TTC549 (cell line): Measurements from ENCODE around the gene HSPB1.
"Not testable (repeated sequence)": the region's sequence is repeated elsewhere in the genome, so short reads cannot be mapped to it uniquely, and the experiment has no call there.

Source experiments
- FAIRE-seq: peaks from 2 replicates; lab custom pipeline; 2012; peaks lifted over from hg19 to GRCh38; lab: Jason Lieb, UNC

Gene HSPB1

GRCh38 chr7:76302347-76303201, at the start of gene HSPB1:
Gene HSPB1, plus strand, starts transcription at chr7:76302673. Its CDS starts 40 bp downstream, at chr7:76302713.
- no peak for FAIRE-seq

- FAIRE-seq, result no peak
Measured at GRCh38 chr7:76254781-76255180, 47.7 kb upstream of the HSPB1 start.

DNA sequence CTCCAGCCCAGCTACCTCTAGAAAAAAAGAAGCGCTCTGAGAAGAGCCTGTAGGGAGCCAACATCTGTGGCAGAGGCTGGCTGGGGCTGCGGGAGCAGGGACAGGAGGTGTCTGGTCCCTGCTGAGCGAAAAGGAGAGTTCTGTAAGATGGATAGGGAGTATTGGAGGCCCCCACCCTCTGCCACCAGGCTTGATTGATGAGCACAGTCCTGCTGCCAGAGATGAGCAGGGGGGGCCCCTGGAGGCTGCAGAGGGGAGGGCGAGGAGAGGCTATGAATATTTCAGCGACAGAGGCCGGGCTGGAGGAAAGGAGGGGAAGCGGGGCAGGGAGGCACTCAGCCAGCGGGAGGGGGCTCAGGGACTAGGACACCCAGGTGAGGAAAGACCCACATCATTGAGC, 44.5 kb upstream of the HSPB1 start:
- no peak for FAIRE-seq

GRCh38 chr7:76259124-76260093, 43.1 kb upstream of the HSPB1 start:
- no peak for FAIRE-seq

DNA sequence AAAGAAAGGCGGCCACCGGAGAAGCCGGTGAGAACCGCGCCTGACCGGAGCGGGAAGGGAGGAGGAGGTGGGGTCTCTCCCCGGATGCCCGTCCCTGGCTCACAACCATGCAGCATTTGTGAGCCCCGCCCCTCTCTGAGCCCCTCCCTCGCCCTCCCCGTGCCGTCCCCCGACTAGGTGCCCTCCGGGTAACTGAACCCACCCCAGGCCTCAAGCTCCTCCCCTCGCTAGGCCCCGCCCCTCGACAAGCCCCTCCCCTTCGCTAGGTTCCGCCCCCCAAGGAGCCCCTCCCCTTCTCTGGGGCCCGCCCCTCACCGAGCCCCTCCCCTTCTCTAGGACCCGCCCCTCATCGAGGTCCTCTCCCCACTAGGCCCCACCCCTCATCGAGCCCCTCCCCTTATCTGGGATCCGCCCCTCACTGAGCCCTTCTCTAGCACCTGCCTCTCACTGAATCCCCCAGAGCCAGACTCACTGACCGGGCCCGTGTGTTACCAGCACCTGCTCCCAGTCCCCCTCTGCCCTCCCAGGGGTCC, 42.2 kb upstream of the HSPB1 start:
- FAIRE-seq, result no peak

- FAIRE-seq, result no peak
Measured at GRCh38 chr7:76261329-76261728, 41.1 kb upstream of the HSPB1 start.

DNA sequence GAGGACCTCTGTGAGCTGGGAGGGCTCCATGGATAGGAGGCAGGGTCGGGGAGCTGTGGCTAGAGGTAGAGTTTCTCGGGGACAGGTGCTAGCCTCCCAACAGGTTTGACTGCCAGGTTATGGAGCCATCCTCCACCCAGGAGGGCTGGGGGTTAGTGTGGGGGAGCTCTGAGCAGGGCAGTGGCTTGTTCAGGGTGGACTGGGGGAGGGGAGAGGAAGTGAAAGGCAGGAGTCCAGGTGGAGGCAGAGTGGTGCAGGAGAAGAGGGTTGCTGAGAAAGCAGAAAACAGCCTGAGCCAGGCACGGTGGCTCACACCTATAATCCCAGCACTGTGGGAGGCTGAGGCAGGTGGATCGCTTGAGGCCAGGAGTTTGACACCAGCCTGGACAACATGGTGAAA, 40.5 kb upstream of the HSPB1 start:
- FAIRE-seq, result no peak

DNA sequence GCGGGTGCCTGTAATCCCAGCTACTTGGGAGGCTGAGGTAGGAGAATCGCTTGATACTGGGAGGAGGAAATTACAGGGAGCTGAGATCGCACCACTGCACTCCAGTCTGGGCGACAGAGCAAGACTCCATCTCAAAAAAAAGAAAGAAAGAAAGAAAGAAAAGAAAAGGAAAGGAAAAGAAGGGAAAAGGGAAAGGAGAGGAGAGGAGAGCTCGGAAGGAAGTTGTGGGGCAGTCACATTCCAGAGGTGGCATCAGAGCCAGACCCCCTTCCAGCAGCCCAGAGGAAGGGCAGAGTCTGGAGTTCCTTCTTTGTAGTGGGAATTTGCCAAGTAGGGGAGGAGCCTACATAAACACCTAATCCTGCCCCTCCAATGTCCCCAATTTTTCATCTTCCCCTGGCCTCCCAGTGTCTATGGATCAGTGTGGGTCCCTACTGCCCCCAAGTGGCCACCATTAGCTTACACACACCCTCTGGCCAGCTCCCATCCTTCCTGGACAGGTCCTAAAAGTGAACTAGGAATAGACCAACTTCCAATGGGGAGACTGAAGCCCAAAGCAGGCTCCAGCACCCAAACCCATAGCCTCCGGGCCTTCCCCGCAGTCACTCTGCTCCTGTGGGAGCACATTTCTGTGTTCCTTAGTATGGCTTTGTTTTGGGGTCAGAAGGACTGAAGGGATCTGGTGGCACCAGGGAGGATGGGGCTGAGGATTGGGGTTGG, 39.6 kb upstream of the HSPB1 start:
- peak; percentile 56 for FAIRE-seq

DNA sequence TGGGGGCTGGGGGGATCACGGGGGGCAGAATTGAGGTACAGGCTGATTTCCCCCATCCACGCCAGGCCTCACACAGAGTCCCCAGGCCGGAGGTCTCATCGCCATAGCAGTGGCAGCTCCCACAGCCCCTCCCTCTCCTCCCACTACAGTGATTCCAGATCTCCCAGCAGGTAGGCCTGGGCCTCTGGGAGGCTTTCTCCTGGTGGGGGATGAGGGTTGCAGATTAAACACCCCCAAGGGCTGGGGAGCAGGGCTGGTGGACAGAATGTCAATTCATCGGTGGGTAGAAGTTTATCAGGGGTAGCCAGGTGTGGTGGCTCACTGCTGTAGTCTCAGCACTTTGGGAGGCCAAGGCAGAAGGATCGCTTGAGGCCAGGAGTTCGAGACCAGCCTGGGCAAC, 37.2 kb upstream of the HSPB1 start:
- FAIRE-seq, result no peak

DNA sequence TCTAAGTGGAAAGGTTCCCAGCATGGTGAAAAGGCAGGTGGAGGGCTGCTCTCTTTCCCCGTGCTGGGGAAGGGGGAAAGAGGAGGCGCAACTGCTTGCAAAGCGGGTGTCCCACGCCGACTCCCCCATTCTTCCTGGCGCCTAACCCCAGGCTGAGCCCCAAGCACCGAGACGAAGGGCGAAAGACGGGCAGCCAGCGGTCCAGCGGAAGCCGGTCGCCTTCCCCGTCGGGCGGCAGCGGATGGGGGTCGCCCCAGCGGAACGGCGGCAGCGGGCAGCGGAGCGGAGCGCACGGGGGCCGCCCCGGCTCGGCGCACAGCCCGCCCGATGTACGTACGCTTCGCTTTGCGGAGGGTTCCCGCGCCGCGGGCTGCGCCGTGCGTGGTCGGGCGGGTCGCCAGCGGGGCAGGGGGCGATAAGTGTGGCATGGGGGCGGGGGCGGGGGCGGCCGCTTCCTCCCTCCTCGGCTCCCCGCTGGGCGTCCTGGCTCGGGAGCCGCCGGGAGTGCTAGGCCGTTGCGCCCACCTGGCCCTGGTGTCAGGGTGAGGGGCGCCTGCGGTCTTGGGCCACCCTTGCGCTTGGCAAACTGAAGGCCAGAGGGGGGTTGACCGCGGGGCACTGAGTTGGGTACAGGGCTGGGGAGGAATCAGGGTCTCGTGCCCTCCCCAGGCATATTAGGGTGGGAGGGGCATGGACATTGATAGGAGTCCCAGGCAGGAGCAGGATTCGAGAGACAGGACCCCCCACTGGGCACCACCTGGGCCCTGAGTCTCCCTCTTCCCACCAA, 35.2 kb upstream of the HSPB1 start:
- FAIRE-seq, result no peak

DNA sequence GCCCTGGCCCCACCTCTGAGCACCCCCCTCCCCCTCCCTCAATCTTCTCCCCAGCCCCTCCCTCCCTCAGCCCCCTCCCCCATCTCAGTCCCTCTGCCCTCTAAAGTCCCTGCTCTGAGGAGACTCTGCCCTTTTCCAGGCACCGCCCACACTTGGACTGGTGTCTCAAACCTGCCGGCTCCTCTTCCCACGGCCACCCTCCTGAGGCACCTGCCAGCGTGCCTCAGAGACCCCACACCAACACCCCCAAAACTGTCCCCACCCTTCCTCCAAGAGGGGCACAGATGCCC, 34.6 kb upstream of the HSPB1 start:
- no peak for FAIRE-seq

DNA sequence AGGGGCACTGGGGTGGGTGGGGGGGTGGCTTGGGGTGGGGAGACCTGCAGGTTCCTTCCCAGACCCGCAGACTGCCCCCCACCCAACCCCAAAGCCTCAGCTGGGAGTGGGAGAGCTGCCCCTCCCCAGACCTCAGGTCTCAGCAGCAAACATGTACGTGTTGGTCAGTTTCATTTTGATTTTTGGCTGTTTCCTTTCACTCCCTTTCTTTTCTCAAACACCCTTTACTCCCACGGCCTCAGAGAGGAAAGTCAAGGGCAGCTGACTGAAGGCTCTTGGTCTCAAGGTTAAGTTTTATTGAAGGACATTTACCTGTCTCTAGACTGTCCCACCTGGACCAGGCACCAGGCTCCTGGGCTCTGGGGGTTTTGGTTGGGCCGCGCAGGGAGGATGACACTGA, 34.1 kb upstream of the HSPB1 start:
- no peak for FAIRE-seq

DNA sequence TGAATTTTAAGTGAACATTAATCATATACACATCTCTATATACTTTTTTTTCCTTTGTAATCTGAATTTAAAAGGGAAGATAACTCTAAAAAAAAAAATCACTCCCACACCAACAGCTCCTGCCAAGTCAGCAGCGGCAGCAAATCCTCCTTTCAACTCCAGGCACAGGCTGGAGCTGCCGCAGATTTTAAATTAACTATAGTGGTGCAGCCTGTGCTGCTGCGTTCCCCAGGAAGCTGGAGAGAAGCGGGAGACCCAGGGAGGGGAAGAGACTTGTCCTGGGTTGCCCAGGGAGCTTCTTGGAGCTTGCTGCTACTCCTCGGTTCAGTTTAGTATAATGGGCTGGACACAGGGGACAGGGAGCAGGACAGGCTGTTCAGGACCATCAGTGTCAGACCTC, 32.6 kb upstream of the HSPB1 start:
- FAIRE-seq, result no peak

DNA sequence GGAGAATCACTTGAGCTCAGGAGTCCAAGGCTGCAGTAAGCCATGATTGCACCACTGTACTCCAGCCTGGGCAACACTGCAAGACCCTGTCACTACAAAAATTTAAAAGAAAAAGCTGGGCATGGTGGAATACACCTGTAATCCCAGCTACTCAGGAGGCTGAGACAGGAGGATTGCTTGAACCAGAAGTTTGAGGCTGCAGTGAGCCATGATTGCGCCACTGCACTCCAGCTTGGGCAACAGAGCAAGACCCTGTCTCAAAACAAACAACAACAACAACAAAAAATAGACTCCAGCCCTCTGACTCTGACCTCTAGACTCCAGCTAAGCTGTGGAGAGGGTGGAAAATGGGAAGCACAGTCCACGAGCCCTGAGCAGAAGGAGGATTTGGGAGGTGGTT, 31.1 kb upstream of the HSPB1 start:
- not testable (repeated sequence) for FAIRE-seq

DNA sequence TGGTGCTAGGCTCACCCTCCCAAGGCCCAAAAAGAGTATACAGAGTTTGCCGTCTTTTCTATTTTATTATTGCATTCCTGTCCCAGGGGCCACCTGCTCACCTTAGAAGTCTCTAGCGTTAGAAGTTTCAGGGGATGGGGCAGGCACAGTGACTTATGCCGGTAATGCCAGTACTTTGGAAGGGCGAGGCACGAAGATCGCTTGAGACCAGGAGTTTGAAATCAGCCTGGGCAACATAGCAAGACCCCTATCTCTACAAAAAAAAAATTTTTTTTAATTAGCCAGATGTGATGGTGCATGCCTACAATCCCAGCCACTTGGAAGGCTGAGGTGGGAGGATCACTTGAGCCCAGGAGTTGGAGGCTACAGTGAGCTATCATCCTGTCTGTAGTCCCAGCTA, 30.3 kb upstream of the HSPB1 start:
- no peak for FAIRE-seq

GRCh38 chr7:76272851-76273497, 29.5 kb upstream of the HSPB1 start:
- FAIRE-seq, result no peak

- no peak for FAIRE-seq
Measured at GRCh38 chr7:76273503-76273902, 29.0 kb upstream of the HSPB1 start.

- FAIRE-seq, result no peak
Measured at GRCh38 chr7:76278540-76278939, 23.9 kb upstream of the HSPB1 start.

GRCh38 chr7:76280408-76280807, 22.1 kb upstream of the HSPB1 start:
- FAIRE-seq, result no peak

GRCh38 chr7:76281006-76281705, 21.3 kb upstream of the HSPB1 start:
- no peak for FAIRE-seq
